Measurements from ENCODE around the gene TRMT2A.

The TRMT2A gene

DNA sequence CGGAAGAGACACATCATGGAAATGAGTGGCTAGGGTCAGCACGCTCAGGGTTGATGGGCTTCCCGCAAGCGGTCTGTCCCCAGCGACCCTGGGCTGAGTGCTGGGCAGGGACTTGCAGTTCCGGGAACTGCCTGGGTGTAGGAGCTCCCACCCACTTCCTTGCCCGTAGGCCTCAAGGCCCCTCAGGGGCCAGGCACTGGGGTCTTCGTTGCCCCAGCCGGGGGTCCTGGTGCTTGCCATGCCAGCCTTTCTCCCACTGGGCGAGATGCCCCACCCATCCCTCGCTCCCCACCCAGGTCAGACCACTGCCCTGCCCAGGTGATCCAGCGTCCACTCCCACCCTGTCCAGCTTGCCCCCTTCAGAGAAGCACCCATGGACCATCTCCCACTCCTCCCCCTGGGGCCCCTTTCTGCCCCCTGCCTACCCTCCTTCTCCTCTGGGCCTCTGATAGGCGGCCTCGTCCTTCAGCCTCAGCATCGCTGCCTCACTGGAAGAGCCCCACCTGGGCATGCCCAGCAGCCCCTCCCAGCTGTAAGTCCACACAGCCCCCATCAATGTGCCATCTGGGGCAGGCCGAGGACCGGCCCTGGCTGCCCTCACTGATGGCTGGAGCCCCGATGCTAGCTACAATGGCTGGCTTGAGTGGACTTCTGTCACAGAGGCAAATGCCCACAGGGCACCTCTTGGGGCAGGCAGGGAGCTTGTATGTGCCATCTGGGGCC, 54.8 kb downstream of the TRMT2A start:
- no peak for DNase-seq

Data from SIG-M5 (cell line).